Fibroblast of skin of scalp (primary cell): Measurements from ENCODE around the gene GPER1.
A peak's percentile ranks its signal among the peaks of the same experiment; 100 is the strongest.

Experiments
- DNase-seq: peaks from one replicate; pipeline ENCODE4 v3.0.0-alpha.2; 2013

Gene GPER1

DNA sequence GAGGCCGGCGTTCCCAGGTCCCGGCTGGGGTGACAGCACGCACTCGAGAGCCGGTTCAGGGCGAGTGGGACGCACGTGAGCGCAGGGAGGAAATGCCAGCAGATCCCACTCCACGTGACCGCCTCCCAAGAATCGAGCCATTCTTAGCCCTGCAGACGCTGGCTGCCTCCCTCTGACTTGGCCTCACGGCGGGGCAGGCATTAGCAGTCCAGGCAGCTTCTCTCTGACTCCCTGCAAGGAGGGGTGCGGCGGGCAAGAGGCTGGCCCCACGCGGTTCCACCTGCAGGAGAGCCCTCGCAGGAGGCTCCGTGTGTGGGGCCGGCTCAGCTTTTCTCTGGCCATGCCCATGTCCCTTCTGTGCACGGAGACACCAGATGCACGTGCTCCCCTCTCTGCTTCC is 33.5 kb upstream of the GPER1 start:
- no peak for DNase-seq

DNA sequence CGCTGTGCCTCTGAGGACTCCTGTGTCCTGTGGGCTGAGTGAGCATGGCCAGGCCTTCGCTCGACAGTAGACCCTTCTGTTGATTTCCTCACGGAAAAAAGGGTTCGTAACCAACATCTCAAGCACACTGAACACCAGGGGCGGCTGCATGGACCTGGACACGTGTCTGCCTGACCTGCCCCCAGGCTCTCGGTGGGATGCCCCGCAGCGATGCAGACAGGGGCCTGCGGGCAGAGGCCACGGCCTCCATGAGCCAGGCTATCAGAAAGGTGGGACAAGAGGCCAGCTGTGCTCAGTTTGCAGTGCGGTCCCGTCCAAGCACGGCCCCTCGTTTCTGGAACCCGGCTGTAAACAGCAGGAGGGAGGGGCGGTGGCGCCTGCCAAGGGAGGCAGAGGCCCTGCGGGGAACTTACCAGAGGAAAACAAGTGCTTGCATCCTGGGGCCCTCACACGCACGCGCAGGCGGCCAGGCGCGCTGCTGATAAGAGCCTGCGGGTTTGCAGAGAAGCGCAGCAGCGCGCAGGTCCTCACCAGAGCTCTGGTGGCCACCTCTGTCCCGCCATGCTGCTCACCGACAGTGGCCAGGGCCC is 33.0 kb upstream of the GPER1 start:
- DNase-seq: peak; percentile 22

DNA sequence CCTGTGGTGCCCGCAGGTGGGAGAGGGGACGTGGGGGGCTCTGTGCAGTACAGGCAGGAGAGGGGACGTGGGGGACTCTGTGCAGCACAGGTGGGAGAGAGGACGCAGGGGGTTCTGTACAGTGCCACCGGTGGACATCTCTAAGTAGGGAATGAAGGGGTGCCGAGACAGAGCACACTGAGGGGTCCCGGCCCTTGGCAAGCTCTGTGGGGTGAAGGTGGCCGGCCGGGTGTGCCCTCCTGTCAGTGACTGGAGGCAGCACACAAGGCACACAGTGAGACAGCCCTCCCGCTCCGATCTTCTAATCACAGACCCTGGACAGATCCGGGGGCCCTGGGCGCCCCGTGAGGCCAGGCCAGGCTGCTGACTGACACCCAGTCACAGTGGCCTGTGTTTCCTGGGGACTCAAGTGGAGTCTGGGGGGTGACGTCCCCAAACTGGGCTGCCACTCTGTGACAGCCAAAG is 32.4 kb upstream of the GPER1 start:
- DNase-seq: no peak

DNA sequence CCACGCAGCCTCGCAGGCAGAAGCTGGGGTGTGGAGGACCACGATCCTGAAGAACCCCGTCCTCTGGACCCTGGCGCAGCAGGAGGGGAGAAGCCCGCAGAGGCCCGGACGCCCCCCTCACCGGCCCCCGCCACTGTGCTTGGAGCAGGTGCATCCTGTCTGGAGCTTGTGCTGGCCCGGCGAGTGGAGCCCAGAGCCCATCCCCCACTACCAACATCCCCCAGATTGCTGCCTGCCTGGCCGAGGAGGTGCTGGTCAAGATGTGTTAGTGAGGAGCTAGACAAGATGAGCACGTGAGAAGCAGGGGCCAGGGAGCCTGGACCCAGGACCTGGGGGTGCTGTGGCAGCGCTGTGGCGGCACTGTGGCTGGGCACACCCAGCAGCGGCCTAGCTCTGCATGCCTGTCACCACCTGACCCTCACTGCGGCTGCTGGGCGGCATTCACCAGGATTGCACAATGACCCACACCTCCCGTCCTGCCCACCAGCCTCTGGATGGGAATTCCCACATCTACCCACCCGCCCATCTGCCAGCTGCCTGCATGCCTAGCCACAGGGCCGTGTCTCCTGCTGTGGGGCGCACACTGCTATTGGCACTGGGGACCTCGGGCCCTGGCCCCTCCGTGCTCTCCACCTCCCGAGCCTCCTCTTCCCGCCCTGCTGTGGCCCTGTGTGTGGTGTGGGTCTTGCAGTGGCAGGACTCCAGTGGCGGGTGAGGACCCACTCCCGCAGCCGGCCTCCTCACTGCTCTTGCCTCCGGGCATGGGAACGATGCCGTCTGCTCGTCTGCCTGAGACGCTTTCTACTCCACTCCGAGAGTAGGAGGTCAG is 31.7 kb upstream of the GPER1 start:
- DNase-seq: no peak

DNA sequence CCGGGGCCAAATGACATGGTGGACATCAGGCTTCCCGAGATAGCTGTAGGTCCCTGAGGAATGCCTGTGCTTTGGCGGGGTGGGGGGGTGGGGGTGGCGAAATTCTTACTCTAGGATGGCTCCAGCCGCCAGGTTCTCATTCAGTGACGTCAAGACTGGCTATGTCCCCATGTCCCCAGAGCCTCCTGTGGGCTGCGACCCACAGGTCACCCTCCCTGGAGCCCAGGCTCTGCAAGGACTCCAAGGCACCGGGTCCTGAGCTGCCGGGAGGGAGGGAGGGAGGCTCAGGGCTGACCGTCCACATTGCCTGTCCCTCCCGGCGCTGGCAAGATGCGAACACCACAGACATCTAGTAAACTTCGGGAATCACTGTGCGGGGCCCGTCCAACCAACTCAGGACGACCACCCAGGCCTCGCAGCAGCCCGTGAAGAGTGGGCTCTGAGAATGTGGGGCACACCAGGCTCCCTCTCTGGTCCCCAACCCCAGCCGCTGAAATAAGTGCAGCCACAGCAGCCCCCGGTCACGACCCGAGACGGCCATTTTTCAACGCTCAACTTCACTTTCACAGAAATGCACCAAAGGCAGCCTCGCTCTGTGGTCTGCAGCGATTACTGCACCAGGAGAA is 31.0 kb upstream of the GPER1 start:
- DNase-seq: no peak

DNA sequence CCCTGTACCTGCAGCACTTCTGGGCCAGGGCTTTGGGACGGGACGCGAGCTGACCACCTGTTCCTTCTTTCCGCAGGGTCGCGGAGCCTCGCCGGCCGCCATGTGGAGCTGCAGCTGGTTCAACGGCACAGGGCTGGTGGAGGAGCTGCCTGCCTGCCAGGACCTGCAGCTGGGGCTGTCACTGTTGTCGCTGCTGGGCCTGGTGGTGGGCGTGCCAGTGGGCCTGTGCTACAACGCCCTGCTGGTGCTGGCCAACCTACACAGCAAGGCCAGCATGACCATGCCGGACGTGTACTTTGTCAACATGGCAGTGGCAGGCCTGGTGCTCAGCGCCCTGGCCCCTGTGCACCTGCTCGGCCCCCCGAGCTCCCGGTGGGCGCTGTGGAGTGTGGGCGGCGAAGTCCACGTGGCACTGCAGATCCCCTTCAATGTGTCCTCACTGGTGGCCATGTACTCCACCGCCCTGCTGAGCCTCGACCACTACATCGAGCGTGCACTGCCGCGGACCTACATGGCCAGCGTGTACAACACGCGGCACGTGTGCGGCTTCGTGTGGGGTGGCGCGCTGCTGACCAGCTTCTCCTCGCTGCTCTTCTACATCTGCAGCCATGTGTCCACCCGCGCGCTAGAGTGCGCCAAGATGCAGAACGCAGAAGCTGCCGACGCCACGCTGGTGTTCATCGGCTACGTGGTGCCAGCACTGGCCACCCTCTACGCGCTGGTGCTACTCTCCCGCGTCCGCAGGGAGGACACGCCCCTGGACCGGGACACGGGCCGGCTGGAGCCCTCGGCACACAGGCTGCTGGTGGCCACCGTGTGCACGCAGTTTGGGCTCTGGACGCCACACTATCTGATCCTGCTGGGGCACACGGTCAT is 30.3 kb upstream of the GPER1 start:
- no peak for DNase-seq

DNA sequence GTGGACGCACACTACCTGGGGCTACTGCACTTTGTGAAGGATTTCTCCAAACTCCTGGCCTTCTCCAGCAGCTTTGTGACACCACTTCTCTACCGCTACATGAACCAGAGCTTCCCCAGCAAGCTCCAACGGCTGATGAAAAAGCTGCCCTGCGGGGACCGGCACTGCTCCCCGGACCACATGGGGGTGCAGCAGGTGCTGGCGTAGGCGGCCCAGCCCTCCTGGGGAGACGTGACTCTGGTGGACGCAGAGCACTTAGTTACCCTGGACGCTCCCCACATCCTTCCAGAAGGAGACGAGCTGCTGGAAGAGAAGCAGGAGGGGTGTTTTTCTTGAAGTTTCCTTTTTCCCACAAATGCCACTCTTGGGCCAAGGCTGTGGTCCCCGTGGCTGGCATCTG is 29.6 kb upstream of the GPER1 start:
- DNase-seq: no peak

DNA sequence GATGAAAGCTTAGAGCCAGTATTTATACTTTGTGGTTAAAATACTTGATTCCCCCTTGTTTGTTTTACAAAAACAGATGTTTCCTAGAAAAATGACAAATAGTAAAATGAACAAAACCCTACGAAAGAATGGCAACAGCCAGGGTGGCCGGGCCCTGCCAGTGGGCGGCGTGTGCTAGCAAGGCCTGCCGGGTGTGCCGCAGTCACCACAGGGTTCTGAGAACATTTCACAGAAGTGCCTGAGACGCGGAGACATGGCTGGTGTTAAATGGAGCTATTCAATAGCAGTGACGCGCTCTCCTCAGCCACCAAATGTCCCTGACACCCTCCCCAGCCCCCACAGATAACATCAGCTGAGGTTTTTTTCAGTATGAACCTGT is 29.1 kb upstream of the GPER1 start:
- DNase-seq: peak; percentile 73

DNA sequence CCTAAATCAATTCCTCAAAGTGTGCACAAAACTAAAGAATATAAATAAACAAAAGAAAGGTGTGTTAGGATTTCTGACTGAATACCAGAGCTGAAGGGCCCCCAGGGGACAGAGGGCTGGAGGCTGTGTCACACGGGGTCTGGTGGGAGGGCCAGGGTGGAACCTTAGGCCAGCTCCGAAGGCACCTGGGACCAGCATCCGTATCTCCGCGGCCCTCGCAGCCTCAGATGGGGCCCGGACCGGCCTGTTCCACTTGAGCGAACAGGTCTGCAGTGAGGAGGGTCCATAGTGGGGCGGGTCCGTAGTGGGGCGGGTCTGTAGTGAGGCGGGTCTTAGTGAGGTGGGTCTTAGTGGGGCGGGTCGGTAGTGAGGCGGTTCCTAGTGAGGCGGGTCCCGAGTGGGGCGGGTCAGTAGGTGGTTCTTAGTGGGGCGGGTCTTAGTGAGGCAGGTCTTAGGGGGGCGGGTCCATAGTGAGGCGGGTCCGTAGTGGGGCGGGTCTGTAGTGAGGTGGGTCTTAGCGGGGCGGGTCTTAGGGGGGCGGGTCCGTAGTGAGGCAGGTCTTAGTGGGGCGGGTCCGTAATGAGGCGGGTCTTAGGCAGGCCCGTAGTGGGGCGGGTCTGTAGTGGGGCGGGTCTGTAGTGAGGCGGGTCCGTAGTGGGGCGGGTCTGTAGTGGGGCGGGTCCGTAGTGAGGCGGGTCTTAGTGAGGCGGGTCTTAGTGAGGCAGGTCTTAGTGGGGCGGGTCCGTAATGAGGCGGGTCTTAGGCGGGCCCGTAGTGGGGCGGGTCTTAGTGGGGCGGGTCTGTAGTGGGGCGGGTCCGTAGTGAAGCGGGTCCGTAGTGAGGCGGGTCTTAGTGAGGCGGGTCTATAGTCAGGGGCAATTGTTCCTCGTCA is 28.5 kb upstream of the GPER1 start:
- peak; percentile 26 for DNase-seq

DNA sequence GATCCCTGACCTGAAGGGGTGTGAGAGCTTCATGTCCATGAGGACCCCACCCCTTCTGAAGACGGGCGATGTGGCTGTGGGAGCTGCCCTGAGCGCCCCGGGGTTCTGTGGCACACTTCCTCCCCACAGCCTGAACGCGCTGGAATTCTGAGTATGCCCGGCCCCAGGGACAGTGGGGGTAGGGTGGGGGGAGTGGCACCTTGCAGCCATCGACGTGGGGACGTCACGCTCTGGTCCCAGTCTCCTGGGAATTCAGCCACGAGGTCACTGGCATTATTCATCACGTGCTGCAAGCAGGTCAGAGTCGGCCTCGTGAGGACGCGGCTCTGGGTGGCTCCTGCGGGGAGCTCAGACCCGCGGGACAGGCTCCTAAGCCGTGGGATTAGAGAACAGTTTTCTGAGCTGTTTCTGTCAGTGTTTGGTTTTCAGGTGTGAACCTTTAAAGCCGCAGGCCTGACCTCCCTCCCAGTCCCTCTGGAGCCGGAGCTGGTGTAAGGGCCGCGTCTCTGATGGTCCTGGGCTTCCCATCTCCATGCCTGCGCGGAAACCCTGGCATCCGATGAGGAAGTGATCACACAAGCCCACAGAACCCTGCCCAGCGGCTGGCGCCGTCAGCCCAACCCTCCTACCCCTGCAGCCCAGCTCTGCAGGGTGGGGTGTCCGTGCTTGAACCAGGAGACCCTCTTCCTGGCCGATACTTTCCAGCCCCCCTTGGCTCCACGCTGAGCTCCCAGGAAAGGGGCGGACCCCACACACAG is 27.4 kb upstream of the GPER1 start:
- DNase-seq: peak; percentile 31

DNA sequence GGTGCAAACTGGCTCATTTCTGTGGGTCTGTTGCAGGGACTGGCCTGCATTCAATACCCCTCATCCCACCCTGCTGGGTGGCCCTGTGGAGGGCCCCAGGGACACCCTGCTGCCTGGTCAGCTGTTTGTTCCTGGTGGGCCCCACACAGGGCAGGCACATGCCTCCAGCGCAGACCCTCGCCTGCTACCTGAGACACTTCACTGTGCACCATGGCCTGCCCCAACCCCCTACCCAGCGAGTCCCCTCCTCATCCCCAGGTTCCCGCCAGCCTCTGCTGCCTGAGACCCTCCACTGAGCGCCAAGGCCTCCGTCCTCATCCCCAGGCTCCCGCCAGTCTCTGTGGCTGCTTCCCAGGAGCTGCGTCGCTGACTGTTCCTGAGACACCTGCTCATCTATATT is 26.7 kb upstream of the GPER1 start:
- no peak for DNase-seq

DNA sequence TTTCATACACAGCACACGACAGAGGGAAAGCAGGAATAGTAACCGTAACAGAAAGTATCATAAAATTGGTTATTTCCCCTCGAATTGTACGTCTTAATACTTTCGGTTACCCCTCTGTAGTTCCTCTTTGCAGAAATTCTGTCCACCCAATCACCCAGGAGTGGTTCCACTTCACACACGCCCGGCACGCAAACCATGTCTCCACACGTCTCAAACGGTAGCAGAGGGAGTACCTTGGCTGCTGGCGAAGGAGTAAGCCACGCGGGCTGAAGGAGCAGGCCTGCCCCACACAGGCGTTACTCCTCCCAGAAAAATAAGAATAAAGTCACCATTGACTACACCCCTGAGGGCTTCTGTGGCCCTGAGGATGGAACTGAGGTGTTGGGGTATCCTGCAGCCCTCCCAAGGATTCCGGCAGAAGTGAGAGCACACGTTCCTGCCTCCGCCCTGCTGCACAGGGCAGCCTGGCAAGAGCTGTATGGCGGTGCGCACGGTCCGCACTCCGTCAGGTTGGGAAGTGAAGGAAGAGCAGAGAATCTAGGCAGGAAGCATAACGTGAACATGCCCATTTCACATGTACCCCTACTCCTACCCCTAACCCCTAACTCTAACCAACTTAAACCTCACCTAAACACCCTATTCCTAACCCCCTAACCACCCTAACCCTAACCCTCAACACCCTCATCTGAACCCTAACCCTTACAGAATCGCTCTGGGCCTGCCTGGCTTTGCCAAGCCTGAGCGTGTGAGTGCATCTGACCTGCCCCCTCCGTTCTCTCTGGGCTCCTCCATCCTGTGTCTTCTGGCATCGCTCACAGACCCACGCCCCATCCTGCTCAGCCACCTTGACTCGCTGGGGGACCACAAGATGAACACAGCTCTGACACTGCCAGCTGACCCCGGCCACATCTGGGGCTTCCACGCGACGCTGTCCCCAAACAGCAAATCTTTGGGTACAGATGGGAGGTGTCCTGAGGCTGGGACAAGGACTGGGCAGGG is 25.3 kb upstream of the GPER1 start:
- DNase-seq: no peak

DNA sequence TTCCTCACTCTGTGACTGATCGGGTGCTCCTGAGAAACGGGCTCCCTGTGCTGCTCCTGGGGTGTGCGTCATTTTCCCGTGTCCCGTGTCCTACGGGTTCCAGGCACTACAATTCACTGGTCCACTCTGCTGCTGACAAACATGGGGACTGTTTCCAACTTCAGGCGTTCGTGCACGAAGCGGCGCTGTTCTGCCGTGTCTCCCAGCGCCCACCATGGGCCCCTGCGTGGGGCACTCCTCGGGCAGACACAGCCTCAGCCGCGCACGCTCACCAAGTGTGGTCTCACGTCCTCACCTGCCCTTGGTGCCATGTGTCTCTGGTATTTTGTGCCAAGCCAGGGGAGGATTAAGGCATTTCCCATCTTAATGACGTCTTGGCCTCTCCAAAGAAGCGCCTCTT is 24.6 kb upstream of the GPER1 start:
- DNase-seq: no peak

DNA sequence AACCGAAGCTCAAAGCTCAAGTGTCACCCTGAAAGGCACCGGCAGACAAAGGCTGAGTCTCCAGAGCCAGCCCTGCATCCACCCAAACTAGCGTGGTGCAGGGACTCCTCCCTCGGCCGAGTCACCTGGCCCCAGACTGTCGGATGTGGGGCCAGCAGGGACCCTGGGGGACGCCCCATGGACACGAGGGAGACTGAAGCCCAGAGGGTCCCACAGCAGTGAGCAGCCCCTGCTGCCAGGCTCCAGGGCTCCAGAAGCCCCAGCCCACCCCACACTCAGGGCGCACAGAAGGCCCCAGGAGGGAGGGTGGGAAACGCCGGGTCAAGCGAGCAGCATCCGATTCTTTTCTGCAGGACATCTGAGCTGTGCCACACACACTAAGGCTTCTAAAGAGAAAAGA is 23.3 kb upstream of the GPER1 start:
- no peak for DNase-seq

DNA sequence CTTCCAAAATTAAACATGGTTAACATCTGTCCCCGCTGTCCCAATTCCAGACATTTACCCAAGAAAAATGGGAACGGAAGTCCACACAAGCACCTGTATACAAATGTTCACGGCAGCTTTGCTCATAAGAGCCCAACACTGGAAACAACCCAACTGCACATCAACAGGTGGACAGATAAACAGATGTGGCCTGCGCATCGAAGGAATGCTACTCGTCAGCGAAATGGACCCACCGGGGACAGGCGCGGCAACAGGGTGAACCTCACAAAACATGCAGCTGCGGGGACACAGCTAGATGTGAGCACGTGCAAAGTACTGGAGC is 22.7 kb upstream of the GPER1 start:
- no peak for DNase-seq

DNA sequence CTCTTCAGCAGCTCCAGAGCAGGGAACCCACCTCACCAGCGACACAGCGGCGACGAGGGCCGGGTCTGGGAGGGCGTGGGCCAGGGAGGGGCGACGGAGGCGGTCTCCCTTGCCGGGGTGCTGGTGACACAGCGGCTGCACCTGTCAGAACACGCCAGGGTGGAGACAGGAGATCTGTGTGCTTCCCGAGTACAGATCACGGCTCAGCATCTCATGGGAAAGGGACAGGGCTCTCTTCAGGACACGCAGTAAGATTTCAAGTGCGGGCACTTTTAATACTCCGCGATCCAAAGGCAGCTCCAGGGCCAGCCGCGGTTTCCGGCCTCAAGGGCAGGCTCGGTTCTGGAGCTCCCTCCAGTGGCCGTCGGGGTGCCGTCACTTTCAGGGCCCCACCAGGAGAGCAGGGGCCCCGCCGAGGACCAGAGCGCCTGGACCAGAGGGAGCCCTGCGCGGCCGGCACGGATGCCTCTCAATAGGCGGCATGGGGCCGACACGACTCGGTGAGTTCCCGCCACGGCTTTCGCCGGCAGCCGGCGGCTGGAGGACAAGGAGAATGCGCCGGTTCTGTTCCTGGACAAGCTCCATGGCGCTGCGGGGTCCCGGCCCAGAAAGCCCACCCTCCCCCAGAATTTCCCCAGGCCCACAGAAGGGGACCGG is 22.2 kb upstream of the GPER1 start:
- peak; percentile 72 for DNase-seq

DNA sequence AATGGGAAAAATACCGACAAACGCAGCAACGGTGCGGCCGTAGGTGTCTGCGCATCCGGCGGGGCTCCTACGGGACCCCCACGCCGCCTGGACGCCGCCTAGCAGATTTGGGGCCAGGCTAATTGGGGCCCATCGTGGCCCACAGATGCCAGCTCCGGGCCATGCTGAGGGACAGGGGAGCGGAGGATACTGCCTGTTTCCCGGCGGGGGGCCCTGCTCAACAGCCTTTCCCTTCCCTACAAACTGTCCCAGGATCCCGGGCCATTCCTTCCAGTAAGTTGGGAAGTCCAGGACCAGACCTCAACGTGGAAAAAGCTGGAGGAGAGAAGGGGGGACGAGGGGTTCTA is 21.7 kb upstream of the GPER1 start:
- no peak for DNase-seq

DNA sequence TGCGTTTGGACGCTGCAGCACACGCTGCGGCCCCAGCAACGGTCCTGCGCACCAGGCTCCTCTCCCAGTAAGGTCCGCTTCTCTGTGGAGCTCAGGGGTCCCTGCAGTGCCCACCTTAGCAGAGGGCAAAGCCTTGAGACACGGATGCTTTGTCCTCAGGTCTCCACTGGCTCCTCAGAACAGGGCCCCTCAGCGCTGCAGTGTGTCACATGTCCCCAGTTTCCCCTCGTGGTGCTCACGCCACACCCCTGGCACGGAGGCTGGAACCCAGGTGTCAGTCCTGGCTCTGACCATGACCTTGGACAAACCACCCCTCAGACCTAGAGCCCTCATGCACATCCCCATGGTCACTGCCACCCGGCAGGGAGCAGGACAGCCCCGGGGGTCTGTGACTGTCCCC is 19.9 kb upstream of the GPER1 start:
- no peak for DNase-seq

DNA sequence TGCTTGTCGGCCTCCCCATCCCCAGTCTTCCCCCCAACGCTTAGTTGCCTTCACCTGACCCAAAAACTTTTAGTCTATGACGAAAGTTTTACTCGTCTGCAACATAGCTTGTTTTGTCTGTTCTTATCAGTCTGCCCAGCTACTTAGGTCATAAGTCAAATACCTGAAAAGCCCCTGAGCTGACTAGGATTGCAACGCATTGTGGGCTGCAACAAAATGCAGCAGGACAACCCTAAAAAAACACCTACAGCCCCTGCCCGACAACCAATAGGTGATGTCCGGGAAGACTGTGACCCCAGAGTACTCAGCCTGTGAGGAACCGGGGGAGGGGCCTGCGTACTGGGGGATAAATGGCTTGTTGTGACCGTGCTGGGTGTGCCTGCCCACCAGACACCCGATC is 19.3 kb upstream of the GPER1 start:
- no peak for DNase-seq
